HL-60 (cell line): ENCODE data around the gene SORBS2.

Experiments
- DNase-seq, 2 experiments: peaks; one replicate each; pipeline ENCODE4 v3.0.0-alpha.2; 2010 to 2020; ENCODE audit warnings: low read depth in 1 of 2, low spot score in 1 of 2
- H3K27ac ChIP-seq: fragments of 250-450 bp; sonication (Bioruptor Pico); replicated peaks from 2 replicates; pipeline ENCODE4 v1.5.1; 2020; ENCODE audit warnings: mild to moderate bottlenecking, moderate library complexity
- H3K27me3 ChIP-seq: fragments of 250-450 bp; sonication (Bioruptor Pico); 2 replicates; pipeline ENCODE4 v1.5.1; 2021; ENCODE audit warnings: mild to moderate bottlenecking, moderate library complexity; ENCODE audit not compliant: insufficient read depth, poor library complexity, severe bottlenecking
- H3K4me3 ChIP-seq: replicated peaks from 2 replicates; pipeline ENCODE4 v1.5.1; 2011; ENCODE audit warnings: mild to moderate bottlenecking, control low read depth, low read length; ENCODE audit not compliant: insufficient read depth
- CTCF ChIP-seq: IDR thresholded peaks from one replicate; pipeline ENCODE4 v1.5.1; 2011; ENCODE audit warnings: low read length, control low read depth, inconsistent platforms; ENCODE audit not compliant: insufficient read depth
- GABPA ChIP-seq: IDR thresholded peaks from 2 replicates; pipeline ENCODE4 v1.6.1; 2012; ENCODE audit warnings: low read depth
- POLR2AphosphoS5 ChIP-seq: IDR thresholded peaks from 2 replicates; pipeline ENCODE4 v1.6.1; 2012; ENCODE audit warnings: low read depth
- REST ChIP-seq: IDR thresholded peaks from 2 replicates; pipeline ENCODE4 v1.6.1; 2012; ENCODE audit warnings: low read depth; ENCODE audit not compliant: insufficient replicate concordance
- SPI1 ChIP-seq: IDR thresholded peaks from 2 replicates; pipeline ENCODE4 v1.6.1; 2012; ENCODE audit warnings: low read depth, mild to moderate bottlenecking, borderline replicate concordance

Gene SORBS2

GRCh38 chr4:185822791-185823190 lies 10.8 kb upstream of the SORBS2 start:
- no peak for DNase-seq
- Histone ChIP-seq H3K27me3 (no peaks in the 10 kb centered on the region), H3K27ac (no peak overlapping the region), H3K4me3 (no peak overlapping the region)
- TF ChIP-seq POLR2AphosphoS5 (no peak), GABPA (no peak), REST (no peak), SPI1 (no peak), CTCF (no peak)

- no peak for DNase-seq
- Histone ChIP-seq H3K27me3 (no peaks in the 10 kb centered on the region), H3K4me3 (no peak overlapping the region), H3K27ac (no peak overlapping the region)
- no peak for TF ChIP-seq CTCF
Observed at GRCh38 chr4:185821029-185821419, 9.0 kb upstream of the SORBS2 start.

GRCh38 chr4:185820146-185821028 lies 8.4 kb upstream of the SORBS2 start:
- Histone ChIP-seq H3K27me3 (no peaks in the 10 kb centered on the region), H3K27ac (no peak overlapping the region), H3K4me3 (no peak overlapping the region)
- DNase-seq, result no peak
- no peak for TF ChIP-seq GABPA
- no peak for TF ChIP-seq SPI1

- TF ChIP-seq REST (no peak), GABPA (no peak), SPI1 (no peak), CTCF (no peak), POLR2AphosphoS5 (no peak)
- Histone ChIP-seq H3K27me3 (no peaks in the 10 kb centered on the region), H3K27ac (no peak overlapping the region), H3K4me3 (no peak overlapping the region)
- no peak for DNase-seq
Observed at GRCh38 chr4:185819144-185819543, 7.2 kb upstream of the SORBS2 start.
